Sigmoid colon (tissue), 7 donors: ENCODE data around the gene ZFP3. TPM values are rescaled to one million over a fixed set of nuclear protein-coding genes. Genes with fewer than 3 reads are reported as not detected.
"Not testable (repeated sequence)": the region's sequence is repeated elsewhere in the genome, so short reads cannot be mapped to it uniquely, and the experiment has no call there.

Experiments
- DNase-seq: peaks from one replicate; pipeline ENCODE4 v3.0.0-alpha.2; 2019
- H3K27ac ChIP-seq, 4 donors: fragments of 200-600 bp; sonication (generic); one replicate each; pipeline ENCODE4 v1.5.1; 2016 to 2019; ENCODE audit warnings: mild to moderate bottlenecking in 1 of 4
- H3K27me3 ChIP-seq, 3 donors: fragments of 200-600 bp; sonication (generic); one replicate each; pipeline ENCODE4 v1.5.1; 2019; ENCODE audit warnings: mild to moderate bottlenecking in 1 of 3
- H3K36me3 ChIP-seq, 4 donors: fragments of 200-600 bp; sonication (generic); one replicate each; pipeline ENCODE4 v1.5.1; 2016 to 2019
- H3K4me1 ChIP-seq, 4 donors: fragments of 200-600 bp; sonication (generic); one replicate each; pipeline ENCODE4 v1.5.1; 2017 to 2019
- H3K4me3 ChIP-seq, 4 donors: fragments of 200-600 bp; sonication (generic); one replicate each; pipeline ENCODE4 v1.5.1; 2017 to 2019; ENCODE audit warnings: mild to moderate bottlenecking in 2 of 4, moderate library complexity in 1 of 4
- H3K9me3 ChIP-seq, 4 donors: fragments of 200-600 bp in 3 of 4; sonication (generic) in 3 of 4; one replicate each; pipeline versions ENCODE4 v1.5.1 to v1.6.1; 2013 to 2019
- CTCF ChIP-seq, 4 experiments: fragments of 450-650 bp in 3 of 4; fragments of 200-600 bp in 1 of 4; IDR thresholded peaks; one replicate each; pipeline ENCODE4 v1.5.1; 2016 to 2019; ENCODE audit warnings: antibody characterized with exemption in 4 of 4, mild to moderate bottlenecking in 3 of 4, moderate library complexity in 2 of 4
- EP300 ChIP-seq, 4 donors: sonication (generic); formaldehyde crosslinking; IDR thresholded peaks; one replicate each; pipeline ENCODE4 v1.6.1; 2017; ENCODE audit warnings: antibody characterized with exemption in 4 of 4
- POLR2A ChIP-seq, 2 donors: fragments of 450-650 bp; IDR thresholded peaks; one replicate each; pipeline ENCODE4 v1.6.1; 2016; ENCODE audit warnings: antibody characterized with exemption in 2 of 2, mild to moderate bottlenecking in 2 of 2, moderate library complexity in 2 of 2
- POLR2AphosphoS5 ChIP-seq, 4 donors: sonication (generic); formaldehyde crosslinking; IDR thresholded peaks; one replicate each; pipeline ENCODE4 v1.6.1; 2017; ENCODE audit warnings: antibody characterized with exemption in 4 of 4
- WGBS, 2 donors: extraction: QIAGEN DNeasy Blood & Tissue Kit; methylation state at CpG; one replicate each; pipeline ENCODE4 v1.1.7; 2013; 5-methylcytosine and 5-hydroxymethylcytosine counted together
- intact Hi-C: fragments of 100-400 bp; cut with DNase I; formaldehyde crosslinking; loops from one replicate; pipeline ENCODE4 v1.15.1; 2023
- polyA plus RNA-seq, 3 donors: library from polyadenylated mRNA; stranded (reverse); fragments of 200-250 nt; gene quantifications; one replicate each; pipeline ENCODE4 v1.2.3, GENCODE V29; 2013
- total RNA-seq, 4 donors: library from RNA; depleted of rRNA; stranded (reverse); fragments of >200 nt; gene quantifications; one replicate each; pipeline ENCODE4 v1.1.0, GENCODE V29; 2016
- donor health status: healthy with polysubstance abuse.
- donor health status: Bipolar disorder and iron deficiency.
- donor health status: healthy.

The ZFP3 gene
- total and polyA plus RNA-seq, 7 donors, result 2.4 to 6.1 (median 4.3) TPM

- Histone ChIP-seq H3K4me3 (no peak overlapping the region), H3K4me1 (no peaks in the 10 kb centered on the region), H3K9me3 (no peaks in the 10 kb centered on the region), H3K27me3 (no peaks in the 10 kb centered on the region), H3K27ac (no peak overlapping the region), H3K36me3 (no peaks in the 10 kb centered on the region)
- TF ChIP-seq POLR2A (IDR thresholded peaks at IDR 0.05) (no peak), CTCF (IDR thresholded peaks at IDR 0.05) (no peak), EP300 (IDR thresholded peaks at IDR 0.05) (no peak), POLR2AphosphoS5 (IDR thresholded peaks at IDR 0.05) (no peak)
- no peak for DNase-seq
- intact Hi-C loops, result no loop called here
- WGBS, 2 donors, result 78 to 85% methylated on average over 4 of the region's 4 CpGs
These were observed 8.5 kb upstream of the ZFP3 start for GRCh38 chr17:5069724-5070123.

DNA sequence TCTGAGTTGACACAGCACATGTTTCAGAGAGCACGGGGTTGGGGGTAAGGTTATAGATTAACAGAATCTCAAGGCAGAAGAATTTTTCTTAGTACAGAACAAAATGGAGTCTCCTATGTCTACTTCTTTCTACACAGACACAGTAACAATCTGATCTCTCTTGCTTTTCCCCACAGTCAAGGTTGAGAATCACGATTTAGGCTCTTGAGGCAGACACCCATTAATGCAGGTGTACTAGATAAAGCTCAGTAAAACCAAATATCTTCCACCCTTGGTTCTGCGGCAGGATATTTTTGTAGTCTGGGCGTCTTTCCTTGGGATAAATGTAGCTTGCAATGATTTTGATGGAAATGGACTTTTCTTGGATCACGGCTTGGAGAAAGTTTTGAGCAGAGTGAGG is 2.8 kb upstream of the ZFP3 start:
- H3K27ac ChIP-seq, H3K27me3 ChIP-seq, H3K4me3 ChIP-seq, H3K36me3 ChIP-seq, H3K9me3 ChIP-seq, DNase-seq: not testable (repeated sequence)
- H3K4me1 ChIP-seq, result peaks cover 0 to 22% (median 14%) of the 10 kb centered on the region in 4 donors
- intact Hi-C loops, result loop anchor here (5.0 kb wide), 2 partner anchors 37 to 117 kb away; partner anchors contain the start of genes ZNF232 and ZNF594
- 91 to 92% methylated on average over 4 of the region's 5 CpGs for WGBS, 2 donors

- H3K4me1 ChIP-seq, result peaks cover 0 to 22% (median 14%) of the 10 kb centered on the region in 4 donors
- intact Hi-C loops, result loop anchor here (5.0 kb wide), 2 partner anchors 35 to 115 kb away; partner anchors contain the start of genes ZNF232 and ZNF594
- H3K4me3 ChIP-seq, result peak overlapping the region; percentile 72 to 92 (median 85)
- 97 to 98% methylated on average over 24 of the region's 24 CpGs for WGBS, 2 donors
- H3K9me3 ChIP-seq, DNase-seq, H3K36me3 ChIP-seq, H3K27me3 ChIP-seq: not testable (repeated sequence)
- H3K27ac ChIP-seq, result peak overlapping the region; percentile 80 to 86 (median 85)
These were observed 992 bp upstream of the ZFP3 start for GRCh38 chr17:5077275-5077674.

DNA sequence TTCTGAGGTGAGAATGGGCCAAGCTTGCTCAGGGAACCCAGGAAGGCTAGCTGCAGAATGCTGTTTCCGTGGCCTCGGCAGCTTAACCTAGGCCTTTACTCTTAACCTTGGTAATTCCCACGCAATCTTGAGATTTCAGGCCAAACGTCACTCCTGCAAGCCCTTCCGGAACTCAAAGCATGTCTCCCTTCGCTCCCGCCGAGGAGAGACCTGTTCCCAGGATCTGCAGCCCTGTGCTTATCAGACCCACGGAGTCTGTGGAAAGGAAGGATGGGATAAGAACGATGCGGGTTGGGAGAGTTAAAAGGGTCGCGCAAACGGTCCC is 524 bp upstream of the ZFP3 start:
- Histone ChIP-seq H3K36me3 (no peaks in the 10 kb centered on the region), H3K27me3 (no peaks in the 10 kb centered on the region), H3K27ac (peak overlapping the region; percentile 80 to 86 (median 85)), H3K9me3 (peaks cover 0 to 5% (median 0%) of the 10 kb centered on the region in 4 donors), H3K4me1 (peaks cover 0 to 22% (median 14%) of the 10 kb centered on the region in 4 donors), H3K4me3 (peak overlapping the region; percentile 72 to 92 (median 85))
- TF ChIP-seq POLR2A (IDR thresholded peaks at IDR 0.05) (no peak), EP300 (IDR thresholded peaks at IDR 0.05) (no peak), POLR2AphosphoS5 (IDR thresholded peaks at IDR 0.05) (no peak), CTCF (IDR thresholded peaks at IDR 0.05) (no peak)
- intact Hi-C loops, result loop anchor here (2.0 to 5.0 kb wide), 3 partner anchors 19 to 115 kb away; partner anchors contain the start of genes ZNF232 and ZNF594
- DNase-seq, result no peak
- 27 to 37% methylated on average over 14 of the region's 14 CpGs for WGBS, 2 donors

- H3K27me3 ChIP-seq, result no peaks in the 10 kb centered on the region
- H3K36me3 ChIP-seq, result peaks cover 0 to 10% (median 0%) of the 10 kb centered on the region in 4 donors
- H3K4me3 ChIP-seq, result no peak overlapping the region
- H3K27ac ChIP-seq, result no peak overlapping the region
- H3K9me3 ChIP-seq, result peaks cover 0 to 15% (median 4%) of the 10 kb centered on the region in 4 donors
- 91 to 95% methylated on average over 3 of the region's 3 CpGs for WGBS, 2 donors
- DNase-seq, result no peak
- peaks cover 0 to 22% (median 14%) of the 10 kb centered on the region in 4 donors for H3K4me1 ChIP-seq
- intact Hi-C loops, result no loop called here
- TF ChIP-seq CTCF (IDR thresholded peaks at IDR 0.05) (no peak), POLR2AphosphoS5 (IDR thresholded peaks at IDR 0.05) (no peak), POLR2A (IDR thresholded peaks at IDR 0.05) (no peak), EP300 (IDR thresholded peaks at IDR 0.05) (no peak)
These were observed 2.3 kb downstream of the ZFP3 start for GRCh38 chr17:5080591-5080990.
